ENCODE results near the gene TDRD3. TPM values are rescaled to one million over a fixed set of nuclear protein-coding genes. Genes with fewer than 3 reads are reported as not detected.

The TDRD3 gene
- total and polyA plus RNA-seq, 7 experiments from 2014 or later, result 8.3 to 33.6 (median 25.8) TPM

GRCh38 chr13:60584976-60585375, 188.0 kb downstream of the TDRD3 start:
- ChIA-PET POLR2A (no interaction called here), CTCF (no interaction called here)
- no peaks in the 10 kb centered on the region for H3K4me1 ChIP-seq (ENCODE audit: control insufficient read depth in 2 of 2, insufficient read depth in 2 of 2, low read length in 2 of 2)
- Mint-ChIP-seq H3K27me3 (peaks cover 0 to 3% (median 0%) of the 10 kb centered on the region in 5 donors), H3K36me3 (no peaks in the 10 kb centered on the region), H3K27ac (no peak overlapping the region), H3K4me1 (peaks cover 0 to 2% (median 0%) of the 10 kb centered on the region in 7 donors), H3K4me3 (no peak overlapping the region), H3K9me3 (peaks cover 0 to 10% (median 3%) of the 10 kb centered on the region in 11 donors)
- H3K36me3 ChIP-seq (ENCODE audit: control insufficient read depth in 2 of 3, insufficient read depth in 3 of 3, low read length in 3 of 3), result no peaks in the 10 kb centered on the region
- H3K27ac ChIP-seq (ENCODE audit: low read depth, low read length), result no peak overlapping the region
- ATAC-seq (no peak), DNase-seq (no peak)
- intact Hi-C loops (cut with micrococcal nuclease), result no loop called here
- no peak overlapping the region for H3K4me3 ChIP-seq (ENCODE audit: low read length)
- no peaks in the 10 kb centered on the region for H3K9me3 ChIP-seq (ENCODE audit: control insufficient read depth in 2 of 3, low read length in 3 of 3)
- no peaks in the 10 kb centered on the region for H3K27me3 ChIP-seq (ENCODE audit: control insufficient read depth in 2 of 2, insufficient read depth in 2 of 2, low read length in 2 of 2)

GRCh38 chr13:60590800-60591747, 194.1 kb downstream of the TDRD3 start:
- Mint-ChIP-seq H3K27ac (no peak overlapping the region), H3K27me3 (no peaks in the 10 kb centered on the region), H3K4me3 (no peak overlapping the region), H3K9me3 (peaks cover 0 to 5% (median 0%) of the 10 kb centered on the region in 11 donors), H3K36me3 (no peaks in the 10 kb centered on the region), H3K4me1 (peaks cover 0 to 1% (median 0%) of the 10 kb centered on the region in 7 donors)
- no peaks in the 10 kb centered on the region for H3K9me3 ChIP-seq (ENCODE audit: control insufficient read depth in 2 of 3, low read length in 3 of 3)
- ATAC-seq (no peak), DNase-seq (no peak)
- H3K27me3 ChIP-seq (ENCODE audit: control insufficient read depth in 2 of 2, insufficient read depth in 2 of 2, low read length in 2 of 2), result no peaks in the 10 kb centered on the region
- ChIA-PET POLR2A (no interaction called here), CTCF (no interaction called here)
- H3K36me3 ChIP-seq (ENCODE audit: control insufficient read depth in 2 of 3, insufficient read depth in 3 of 3, low read length in 3 of 3), result no peaks in the 10 kb centered on the region
- intact Hi-C loops (cut with micrococcal nuclease), result no loop called here
- H3K4me1 ChIP-seq (ENCODE audit: control insufficient read depth in 2 of 2, insufficient read depth in 2 of 2, low read length in 2 of 2), result no peaks in the 10 kb centered on the region
- H3K27ac ChIP-seq (ENCODE audit: low read depth, low read length), result no peak overlapping the region
- H3K4me3 ChIP-seq (ENCODE audit: low read length), result no peak overlapping the region

- H3K27me3 ChIP-seq (ENCODE audit: control insufficient read depth in 2 of 2, insufficient read depth in 2 of 2, low read length in 2 of 2), result no peaks in the 10 kb centered on the region
- no peak overlapping the region for H3K27ac Mint-ChIP-seq
- H3K4me1 Mint-ChIP-seq, result no peaks in the 10 kb centered on the region
- no peaks in the 10 kb centered on the region for H3K36me3 Mint-ChIP-seq
- H3K9me3 Mint-ChIP-seq, result peaks cover 0 to 1% (median 0%) of the 10 kb centered on the region in 11 donors
- DNase-seq, result no peak
- H3K4me3 Mint-ChIP-seq, result no peak overlapping the region
- intact Hi-C loops (cut with micrococcal nuclease), result no loop called here
- peaks cover 1 to 15% (median 4%) of the 10 kb centered on the region in 5 donors for H3K27me3 Mint-ChIP-seq
- CTCF ChIA-PET, result no interaction called here
- H3K36me3 ChIP-seq (ENCODE audit: control insufficient read depth in 2 of 3, insufficient read depth in 3 of 3, low read length in 3 of 3), result no peaks in the 10 kb centered on the region
- no peak for ATAC-seq
- no peaks in the 10 kb centered on the region for H3K4me1 ChIP-seq (ENCODE audit: control insufficient read depth in 2 of 2, insufficient read depth in 2 of 2, low read length in 2 of 2)
- POLR2A ChIA-PET, result no interaction called here
- no peaks in the 10 kb centered on the region for H3K9me3 ChIP-seq (ENCODE audit: control insufficient read depth in 2 of 3, low read length in 3 of 3)
- no peak overlapping the region for H3K4me3 ChIP-seq (ENCODE audit: low read length)
- H3K27ac ChIP-seq (ENCODE audit: low read depth, low read length), result no peak overlapping the region
Observed at GRCh38 chr13:60603049-60603448, 206.0 kb downstream of the TDRD3 start.

- no peak for ATAC-seq
- Mint-ChIP-seq H3K27ac (no peak overlapping the region), H3K36me3 (no peaks in the 10 kb centered on the region), H3K4me3 (no peak overlapping the region), H3K27me3 (peaks cover 0 to 9% (median 4%) of the 10 kb centered on the region in 5 donors), H3K9me3 (peaks cover 0 to 1% (median 0%) of the 10 kb centered on the region in 11 donors), H3K4me1 (no peaks in the 10 kb centered on the region)
- H3K4me3 ChIP-seq (ENCODE audit: low read length), result no peak overlapping the region
- ChIA-PET POLR2A (no interaction called here), CTCF (no interaction called here)
- DNase-seq, result no peak
- H3K4me1 ChIP-seq (ENCODE audit: control insufficient read depth in 2 of 2, insufficient read depth in 2 of 2, low read length in 2 of 2), result no peaks in the 10 kb centered on the region
- intact Hi-C loops (cut with micrococcal nuclease), result no loop called here
- H3K36me3 ChIP-seq (ENCODE audit: control insufficient read depth in 2 of 3, insufficient read depth in 3 of 3, low read length in 3 of 3), result no peaks in the 10 kb centered on the region
- H3K27ac ChIP-seq (ENCODE audit: low read depth, low read length), result no peak overlapping the region
- H3K27me3 ChIP-seq (ENCODE audit: control insufficient read depth in 2 of 2, insufficient read depth in 2 of 2, low read length in 2 of 2), result no peaks in the 10 kb centered on the region
- H3K9me3 ChIP-seq (ENCODE audit: control insufficient read depth in 2 of 3, low read length in 3 of 3), result no peaks in the 10 kb centered on the region
Observed at GRCh38 chr13:60604058-60604457, 207.0 kb downstream of the TDRD3 start.

- no peaks in the 10 kb centered on the region for H3K4me1 ChIP-seq (ENCODE audit: control insufficient read depth in 2 of 2, insufficient read depth in 2 of 2, low read length in 2 of 2)
- POLR2A ChIA-PET, result no interaction called here
- H3K27ac ChIP-seq (ENCODE audit: low read depth, low read length), result no peak overlapping the region
- no peak overlapping the region for H3K4me3 Mint-ChIP-seq
- DNase-seq (no peak), ATAC-seq (no peak)
- no peaks in the 10 kb centered on the region for H3K36me3 ChIP-seq (ENCODE audit: control insufficient read depth in 2 of 3, insufficient read depth in 3 of 3, low read length in 3 of 3)
- no peaks in the 10 kb centered on the region for H3K27me3 ChIP-seq (ENCODE audit: control insufficient read depth in 2 of 2, insufficient read depth in 2 of 2, low read length in 2 of 2)
- H3K27ac Mint-ChIP-seq, result no peak overlapping the region
- intact Hi-C loops (cut with micrococcal nuclease), result no loop called here
- H3K36me3 Mint-ChIP-seq, result no peaks in the 10 kb centered on the region
- CTCF ChIA-PET, result no interaction called here
- peaks cover 0 to 13% (median 4%) of the 10 kb centered on the region in 5 donors for H3K27me3 Mint-ChIP-seq
- no peaks in the 10 kb centered on the region for H3K4me1 Mint-ChIP-seq
- H3K9me3 Mint-ChIP-seq, result peaks cover 0 to 1% (median 0%) of the 10 kb centered on the region in 11 donors
- H3K4me3 ChIP-seq (ENCODE audit: low read length), result no peak overlapping the region
- H3K9me3 ChIP-seq (ENCODE audit: control insufficient read depth in 2 of 3, low read length in 3 of 3), result no peaks in the 10 kb centered on the region
Observed at GRCh38 chr13:60608954-60609353, 211.9 kb downstream of the TDRD3 start.

- ATAC-seq (no peak), DNase-seq (no peak)
- no peak overlapping the region for H3K4me3 ChIP-seq (ENCODE audit: low read length)
- H3K27ac ChIP-seq (ENCODE audit: low read depth, low read length), result no peak overlapping the region
- POLR2A ChIA-PET, result no interaction called here
- H3K27me3 ChIP-seq (ENCODE audit: control insufficient read depth in 2 of 2, insufficient read depth in 2 of 2, low read length in 2 of 2), result no peaks in the 10 kb centered on the region
- H3K36me3 Mint-ChIP-seq, result no peaks in the 10 kb centered on the region
- H3K27ac Mint-ChIP-seq, result no peak overlapping the region
- CTCF ChIA-PET, result no interaction called here
- peaks cover 0 to 2% (median 0%) of the 10 kb centered on the region in 11 donors for H3K9me3 Mint-ChIP-seq
- no peaks in the 10 kb centered on the region for H3K4me1 ChIP-seq (ENCODE audit: control insufficient read depth in 2 of 2, insufficient read depth in 2 of 2, low read length in 2 of 2)
- no peaks in the 10 kb centered on the region for H3K9me3 ChIP-seq (ENCODE audit: control insufficient read depth in 2 of 3, low read length in 3 of 3)
- H3K27me3 Mint-ChIP-seq, result peaks cover 0 to 22% (median 5%) of the 10 kb centered on the region in 5 donors
- H3K4me3 Mint-ChIP-seq, result no peak overlapping the region
- no peaks in the 10 kb centered on the region for H3K4me1 Mint-ChIP-seq
- no peaks in the 10 kb centered on the region for H3K36me3 ChIP-seq (ENCODE audit: control insufficient read depth in 2 of 3, insufficient read depth in 3 of 3, low read length in 3 of 3)
- intact Hi-C loops (cut with micrococcal nuclease), result no loop called here
Observed at GRCh38 chr13:60611523-60611922, 214.5 kb downstream of the TDRD3 start.

GRCh38 chr13:60612593-60612992, 215.6 kb downstream of the TDRD3 start:
- CTCF ChIA-PET, result no interaction called here
- no peak overlapping the region for H3K27ac ChIP-seq (ENCODE audit: low read depth, low read length)
- Mint-ChIP-seq H3K36me3 (no peaks in the 10 kb centered on the region), H3K27ac (no peak overlapping the region), H3K4me3 (no peak overlapping the region), H3K27me3 (peaks cover 0 to 30% (median 9%) of the 10 kb centered on the region in 5 donors), H3K9me3 (peaks cover 0 to 2% (median 0%) of the 10 kb centered on the region in 11 donors), H3K4me1 (no peaks in the 10 kb centered on the region)
- ATAC-seq, result no peak
- H3K9me3 ChIP-seq (ENCODE audit: control insufficient read depth in 2 of 3, low read length in 3 of 3), result no peaks in the 10 kb centered on the region
- DNase-seq, result no peak
- POLR2A ChIA-PET, result no interaction called here
- intact Hi-C loops (cut with micrococcal nuclease), result no loop called here
- H3K36me3 ChIP-seq (ENCODE audit: control insufficient read depth in 2 of 3, insufficient read depth in 3 of 3, low read length in 3 of 3), result no peaks in the 10 kb centered on the region
- no peak overlapping the region for H3K4me3 ChIP-seq (ENCODE audit: low read length)
- no peaks in the 10 kb centered on the region for H3K4me1 ChIP-seq (ENCODE audit: control insufficient read depth in 2 of 2, insufficient read depth in 2 of 2, low read length in 2 of 2)
- no peaks in the 10 kb centered on the region for H3K27me3 ChIP-seq (ENCODE audit: control insufficient read depth in 2 of 2, insufficient read depth in 2 of 2, low read length in 2 of 2)
